Measurements from ENCODE around the gene DUSP3. TPM values are rescaled to one million over a fixed set of nuclear protein-coding genes. Genes with fewer than 3 reads are reported as not detected.
"Not testable (repeated sequence)": the region's sequence is repeated elsewhere in the genome, so short reads cannot be mapped to it uniquely, and the experiment has no call there.

Gene DUSP3
- total RNA-seq, 2 experiments from 2014 or later: 24.7 to 26.3 TPM

DNA sequence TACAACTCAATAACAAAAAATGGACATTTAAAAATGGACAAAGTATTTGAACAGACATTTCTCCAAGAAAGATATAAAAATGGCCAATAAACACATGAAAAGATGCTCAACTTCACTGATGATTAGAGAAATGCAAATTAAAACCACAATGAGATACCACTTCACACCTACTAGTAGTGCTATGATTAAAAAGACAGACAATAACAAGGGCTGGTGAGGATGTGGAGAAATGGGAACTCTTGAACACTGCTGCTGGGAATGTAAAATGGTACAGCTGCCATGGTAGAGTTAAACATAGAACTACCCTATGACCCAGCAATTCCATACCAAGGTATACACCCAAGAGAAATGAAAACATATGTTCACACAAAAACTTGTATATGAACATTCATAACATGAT, 26.3 kb upstream of the DUSP3 start:
- ATAC-seq: no peak
- no peak for DNase-seq
- Mint-ChIP-seq H3K27me3 (peaks cover 23% of the 10 kb centered on the region), H3K4me1 (ENCODE audit: low read depth) (peaks cover 2% of the 10 kb centered on the region), H3K27ac (no peak overlapping the region), H3K36me3 (ENCODE audit: low read depth) (peaks cover 1% of the 10 kb centered on the region), H3K4me3 (no peak overlapping the region), H3K9me3 (no peaks in the 10 kb centered on the region)
- POLR2A ChIA-PET: interaction anchor here (0.7 kb wide), 1 partner anchor 191 kb away, joined by 3 read pairs; no protein-coding TSS in a partner anchor
- intact Hi-C loops (cut with micrococcal nuclease): no loop called here
- TF ChIP-seq, protein P1, sequence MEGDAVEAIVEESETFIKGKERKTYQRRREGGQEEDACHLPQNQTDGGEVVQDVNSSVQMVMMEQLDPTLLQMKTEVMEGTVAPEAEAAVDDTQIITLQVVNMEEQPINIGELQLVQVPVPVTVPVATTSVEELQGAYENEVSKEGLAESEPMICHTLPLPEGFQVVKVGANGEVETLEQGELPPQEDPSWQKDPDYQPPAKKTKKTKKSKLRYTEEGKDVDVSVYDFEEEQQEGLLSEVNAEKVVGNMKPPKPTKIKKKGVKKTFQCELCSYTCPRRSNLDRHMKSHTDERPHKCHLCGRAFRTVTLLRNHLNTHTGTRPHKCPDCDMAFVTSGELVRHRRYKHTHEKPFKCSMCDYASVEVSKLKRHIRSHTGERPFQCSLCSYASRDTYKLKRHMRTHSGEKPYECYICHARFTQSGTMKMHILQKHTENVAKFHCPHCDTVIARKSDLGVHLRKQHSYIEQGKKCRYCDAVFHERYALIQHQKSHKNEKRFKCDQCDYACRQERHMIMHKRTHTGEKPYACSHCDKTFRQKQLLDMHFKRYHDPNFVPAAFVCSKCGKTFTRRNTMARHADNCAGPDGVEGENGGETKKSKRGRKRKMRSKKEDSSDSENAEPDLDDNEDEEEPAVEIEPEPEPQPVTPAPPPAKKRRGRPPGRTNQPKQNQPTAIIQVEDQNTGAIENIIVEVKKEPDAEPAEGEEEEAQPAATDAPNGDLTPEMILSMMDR (IDR thresholded peaks at IDR 0.05): no peak
- CTCF ChIA-PET: interaction anchor here (1.1 to 1.5 kb wide), 2 partner anchors 39 to 229 kb away, joined by 3 to 5 read pairs; no protein-coding TSS in a partner anchor

DNA sequence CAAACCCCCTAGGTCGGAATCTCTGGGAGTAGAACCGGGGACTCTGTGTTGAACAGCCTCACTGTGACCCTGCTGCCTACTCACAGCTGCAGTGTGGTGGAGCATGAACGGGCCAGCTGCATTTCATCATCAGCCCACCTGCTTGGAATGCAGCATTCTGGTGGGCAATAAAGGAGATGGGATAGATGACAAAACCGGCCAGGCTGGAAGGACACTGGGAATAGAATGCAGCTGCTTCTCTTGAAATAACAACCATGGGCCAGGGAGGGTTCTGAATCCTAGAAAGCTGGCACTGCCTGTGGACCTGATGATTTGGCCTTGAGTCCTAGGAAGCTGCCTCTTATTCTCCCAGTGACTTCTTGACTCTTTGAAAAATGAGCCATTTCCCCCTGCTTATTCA, 25.0 kb upstream of the DUSP3 start:
- H3K36me3 Mint-ChIP-seq (ENCODE audit: low read depth): peaks cover 1% of the 10 kb centered on the region
- H3K27ac Mint-ChIP-seq: no peak overlapping the region
- H3K4me1 Mint-ChIP-seq (ENCODE audit: low read depth): peaks cover 2% of the 10 kb centered on the region
- no peak overlapping the region for H3K4me3 Mint-ChIP-seq
- no peak for ATAC-seq
- TF ChIP-seq, protein P1 (IDR thresholded peaks at IDR 0.05): no peak
- no peaks in the 10 kb centered on the region for H3K9me3 Mint-ChIP-seq
- ChIA-PET CTCF (interaction anchor here (1.0 to 1.4 kb wide), 2 partner anchors 14 to 74 kb away, joined by 3 to 4 read pairs; no protein-coding TSS in a partner anchor), POLR2A (no interaction called here)
- H3K27me3 Mint-ChIP-seq: peaks cover 26% of the 10 kb centered on the region
- intact Hi-C loops (cut with micrococcal nuclease): no loop called here
- no peak for DNase-seq

DNA sequence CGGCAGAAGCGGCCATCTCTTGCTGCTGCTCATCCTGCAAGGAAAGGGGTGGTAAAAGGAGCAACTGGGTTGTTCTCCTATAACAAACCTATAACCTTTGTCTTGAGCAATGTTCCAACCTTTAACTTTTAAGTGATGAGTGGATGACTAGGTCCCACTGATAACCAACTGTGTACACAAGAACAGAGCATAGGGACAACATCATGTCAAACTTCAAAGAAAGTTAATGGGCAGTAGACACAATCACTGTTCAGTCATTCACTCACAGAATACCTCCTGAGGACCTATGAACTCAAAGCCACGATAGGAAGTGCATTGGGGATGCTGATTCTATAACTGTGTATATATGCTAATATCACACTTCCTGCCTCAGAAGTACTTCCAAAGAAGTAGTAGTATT, 23.1 kb upstream of the DUSP3 start:
- peaks cover 25% of the 10 kb centered on the region for H3K27me3 Mint-ChIP-seq
- ChIA-PET POLR2A (no interaction called here), CTCF (interaction anchor here (2.6 kb wide), 1 partner anchor 35 kb away, joined by 13 read pairs; no protein-coding TSS in a partner anchor)
- H3K4me1 Mint-ChIP-seq (ENCODE audit: low read depth): peaks cover 2% of the 10 kb centered on the region
- H3K9me3 Mint-ChIP-seq: no peaks in the 10 kb centered on the region
- intact Hi-C loops (cut with micrococcal nuclease): no loop called here
- no peak for DNase-seq
- H3K36me3 Mint-ChIP-seq (ENCODE audit: low read depth): peaks cover 1% of the 10 kb centered on the region
- ATAC-seq: no peak
- TF ChIP-seq, protein P1 (IDR thresholded peaks at IDR 0.05): no peak
- no peak overlapping the region for H3K27ac Mint-ChIP-seq
- H3K4me3 Mint-ChIP-seq: no peak overlapping the region

DNA sequence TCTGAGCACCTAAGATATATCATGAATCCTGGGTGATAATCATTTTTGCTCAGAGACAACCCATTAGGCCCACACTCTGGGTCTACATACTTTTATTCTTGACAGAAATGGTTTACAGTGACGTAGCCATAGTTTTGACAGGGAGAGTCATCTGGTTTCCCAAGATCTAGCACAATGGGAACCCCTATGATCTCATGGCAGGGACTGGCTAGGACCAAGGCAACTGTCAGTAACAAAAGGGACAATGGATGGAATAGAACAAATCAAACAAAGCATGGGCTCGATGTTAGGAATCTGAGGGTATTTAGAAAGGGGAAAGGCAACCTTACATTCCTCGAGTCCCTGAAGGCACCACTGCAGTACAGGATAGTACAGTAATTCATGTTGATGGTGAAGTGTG, 22.0 kb upstream of the DUSP3 start:
- peaks cover 25% of the 10 kb centered on the region for H3K27me3 Mint-ChIP-seq
- no peak overlapping the region for H3K27ac Mint-ChIP-seq
- POLR2A ChIA-PET: no interaction called here
- no peaks in the 10 kb centered on the region for H3K9me3 Mint-ChIP-seq
- no peak overlapping the region for H3K4me3 Mint-ChIP-seq
- ATAC-seq: no peak
- peaks cover 1% of the 10 kb centered on the region for H3K36me3 Mint-ChIP-seq (ENCODE audit: low read depth)
- H3K4me1 Mint-ChIP-seq (ENCODE audit: low read depth): peaks cover 2% of the 10 kb centered on the region
- no peak for DNase-seq
- intact Hi-C loops (cut with micrococcal nuclease): no loop called here
- CTCF ChIA-PET: interaction anchor here (2.6 kb wide), 1 partner anchor 34 kb away, joined by 13 read pairs; no protein-coding TSS in a partner anchor
- TF ChIP-seq, protein P1 (IDR thresholded peaks at IDR 0.05): no peak

DNA sequence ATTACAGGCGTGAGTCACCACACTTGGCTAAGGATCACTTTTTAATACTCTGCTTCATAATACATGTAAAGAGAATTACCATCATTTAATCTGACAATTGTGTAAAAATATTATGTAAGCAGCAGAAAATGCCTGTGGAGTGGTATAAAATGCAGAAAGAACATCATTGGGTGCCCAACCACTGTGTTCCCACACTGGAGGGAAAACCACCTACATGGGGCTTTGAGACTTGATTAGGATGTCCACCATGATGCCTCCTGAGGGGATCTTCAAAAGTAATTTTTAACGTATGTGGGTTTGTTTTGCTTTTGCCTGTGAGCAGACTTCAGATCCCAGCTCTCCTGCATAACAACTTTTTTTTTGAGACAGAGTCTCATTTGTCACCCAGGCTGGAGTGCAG, 20.3 kb upstream of the DUSP3 start:
- DNase-seq: no peak
- peaks cover 23% of the 10 kb centered on the region for H3K27me3 Mint-ChIP-seq
- H3K4me1 Mint-ChIP-seq (ENCODE audit: low read depth): no peaks in the 10 kb centered on the region
- no peaks in the 10 kb centered on the region for H3K9me3 Mint-ChIP-seq
- no peak overlapping the region for H3K4me3 Mint-ChIP-seq
- intact Hi-C loops (cut with micrococcal nuclease): no loop called here
- TF ChIP-seq, protein P1 (IDR thresholded peaks at IDR 0.05): no peak
- H3K36me3 Mint-ChIP-seq (ENCODE audit: low read depth): no peaks in the 10 kb centered on the region
- ChIA-PET CTCF (interaction anchor here (1.2 to 2.6 kb wide), 2 partner anchors 33 to 79 kb away, joined by 5 to 13 read pairs; no protein-coding TSS in a partner anchor), POLR2A (no interaction called here)
- no peak for ATAC-seq
- H3K27ac Mint-ChIP-seq: no peak overlapping the region

DNA sequence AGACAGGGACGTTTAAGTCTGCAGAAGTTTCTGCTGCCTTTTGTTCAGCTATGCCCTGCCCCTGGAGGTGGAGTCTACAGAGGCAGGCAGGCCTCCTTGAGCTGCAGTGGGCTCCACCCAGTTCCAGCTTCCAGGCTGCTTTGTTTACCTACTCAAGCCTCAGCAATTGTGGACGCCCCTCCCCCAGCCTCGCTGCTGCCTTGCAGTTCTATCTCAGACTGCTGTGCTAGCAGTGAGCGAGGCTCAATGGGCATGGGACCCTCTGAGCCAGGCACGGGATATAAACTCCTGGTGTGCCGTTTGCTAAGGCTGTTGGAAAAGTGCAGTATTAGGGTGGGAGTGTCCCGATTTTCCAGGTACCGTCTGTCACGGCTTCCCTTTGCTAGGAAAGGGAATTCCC, 19.2 kb upstream of the DUSP3 start:
- CTCF ChIA-PET: interaction anchor here (1.4 kb wide), 1 partner anchor 31 kb away, joined by 3 read pairs; no protein-coding TSS in a partner anchor
- ATAC-seq; H3K27ac Mint-ChIP-seq; intact Hi-C loops (cut with micrococcal nuclease); H3K4me3 Mint-ChIP-seq; H3K4me1 Mint-ChIP-seq (ENCODE audit: low read depth); DNase-seq; POLR2A ChIA-PET; H3K36me3 Mint-ChIP-seq (ENCODE audit: low read depth); H3K9me3 Mint-ChIP-seq: not testable (repeated sequence)
- H3K27me3 Mint-ChIP-seq: peaks cover 30% of the 10 kb centered on the region

DNA sequence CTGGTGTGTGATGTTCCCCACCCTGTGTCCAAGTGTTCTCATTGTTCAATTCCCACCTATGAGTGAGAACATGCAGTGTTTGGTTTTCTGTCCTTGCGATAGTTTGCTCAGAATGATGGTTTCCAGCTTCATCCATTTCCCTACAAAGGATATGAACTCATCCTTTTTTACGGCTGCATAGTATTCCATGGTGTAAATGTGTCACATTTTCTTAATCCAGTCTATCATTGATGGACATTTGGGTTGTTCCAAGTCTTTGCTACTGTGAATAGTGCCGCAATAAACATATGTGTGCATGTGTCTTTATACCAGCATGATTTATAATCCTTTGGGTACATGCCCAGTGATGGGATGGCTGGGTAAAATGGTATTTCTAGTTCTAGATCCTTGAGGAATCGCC, 13.9 kb upstream of the DUSP3 start:
- POLR2A ChIA-PET; H3K4me3 Mint-ChIP-seq; ATAC-seq; H3K27ac Mint-ChIP-seq; intact Hi-C loops (cut with micrococcal nuclease); DNase-seq; H3K9me3 Mint-ChIP-seq; H3K36me3 Mint-ChIP-seq (ENCODE audit: low read depth); CTCF ChIA-PET; H3K4me1 Mint-ChIP-seq (ENCODE audit: low read depth): not testable (repeated sequence)
- peaks cover 22% of the 10 kb centered on the region for H3K27me3 Mint-ChIP-seq

All from activated CD8-positive, alpha-beta T cell treated with anti-CD3 and anti-CD28 coated beads for 36 hours (primary cell).